IPS-15b (cell line): Measurements from ENCODE around the gene KRT84.

Source experiments
- H3K27me3 ChIP-seq: one replicate; pipeline ENCODE4 v1.6.1; 2013; ENCODE audit warnings: low read length; ENCODE audit not compliant: control insufficient read depth, insufficient read depth
- H3K36me3 ChIP-seq: one replicate; pipeline ENCODE4 v1.6.1; 2013; ENCODE audit warnings: low read length; ENCODE audit not compliant: control insufficient read depth, insufficient read depth
- H3K4me1 ChIP-seq: one replicate; pipeline ENCODE4 v1.6.1; 2013; ENCODE audit warnings: mild to moderate bottlenecking, low read length; ENCODE audit not compliant: control insufficient read depth, insufficient read depth
- H3K4me3 ChIP-seq: one replicate; pipeline ENCODE4 v1.5.1; 2013; ENCODE audit warnings: low read depth, low read length
- H3K9ac ChIP-seq: one replicate; pipeline ENCODE4 v1.6.1; 2013; ENCODE audit warnings: low read depth, mild to moderate bottlenecking, low read length
- H3K9me3 ChIP-seq: one replicate; pipeline ENCODE4 v1.6.1; 2013; ENCODE audit warnings: mild to moderate bottlenecking, low read length; ENCODE audit not compliant: control insufficient read depth, insufficient read depth

Gene KRT84

DNA sequence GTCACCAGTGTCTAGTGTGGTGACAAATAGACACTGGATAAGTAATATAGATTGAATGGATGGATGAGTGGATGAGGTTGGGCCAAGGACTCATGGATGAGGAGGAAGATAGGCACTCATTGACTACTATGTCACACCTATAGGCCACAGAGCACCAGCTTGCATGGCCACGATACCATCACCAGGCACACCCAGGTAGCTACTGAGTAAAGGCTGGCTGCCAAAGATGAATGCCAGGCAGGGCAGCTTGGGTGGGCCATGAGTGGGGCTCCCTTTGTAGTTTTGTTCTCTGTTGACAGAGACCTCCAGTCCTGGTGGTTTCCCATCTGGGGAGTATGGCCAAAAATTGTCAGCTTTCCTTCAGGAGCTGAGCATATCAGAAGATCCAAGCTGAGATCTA, 53.1 kb downstream of the KRT84 start:
- Histone ChIP-seq H3K9me3 (no peaks in the 10 kb centered on the region), H3K4me1 (peaks cover 4% of the 10 kb centered on the region), H3K9ac (no peak overlapping the region), H3K36me3 (no peaks in the 10 kb centered on the region), H3K27me3 (no peaks in the 10 kb centered on the region), H3K4me3 (no peak overlapping the region)

DNA sequence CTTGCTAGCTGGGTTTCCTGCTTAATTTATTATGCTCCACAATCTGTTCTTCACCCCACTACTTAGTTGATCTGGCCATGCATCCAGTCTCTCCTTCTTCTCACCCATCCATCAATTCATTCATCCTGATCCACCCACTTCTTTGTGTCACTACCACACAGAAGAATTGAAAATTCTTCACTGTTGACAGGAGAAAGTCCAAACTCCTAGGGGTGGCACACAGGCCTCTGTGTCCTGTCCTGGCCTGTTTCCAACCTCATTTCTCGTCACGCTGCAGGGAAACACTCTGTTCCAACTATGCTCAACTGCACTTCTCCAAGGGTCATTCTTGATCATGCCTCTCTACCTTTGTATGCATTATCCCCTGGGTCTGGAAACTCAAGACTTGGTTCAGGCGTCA, 53.6 kb downstream of the KRT84 start:
- no peaks in the 10 kb centered on the region for H3K36me3 ChIP-seq
- H3K4me3 ChIP-seq = no peak overlapping the region
- H3K27me3 ChIP-seq = no peaks in the 10 kb centered on the region
- H3K9me3 ChIP-seq = no peaks in the 10 kb centered on the region
- H3K4me1 ChIP-seq = peaks cover 4% of the 10 kb centered on the region
- H3K9ac ChIP-seq = no peak overlapping the region

DNA sequence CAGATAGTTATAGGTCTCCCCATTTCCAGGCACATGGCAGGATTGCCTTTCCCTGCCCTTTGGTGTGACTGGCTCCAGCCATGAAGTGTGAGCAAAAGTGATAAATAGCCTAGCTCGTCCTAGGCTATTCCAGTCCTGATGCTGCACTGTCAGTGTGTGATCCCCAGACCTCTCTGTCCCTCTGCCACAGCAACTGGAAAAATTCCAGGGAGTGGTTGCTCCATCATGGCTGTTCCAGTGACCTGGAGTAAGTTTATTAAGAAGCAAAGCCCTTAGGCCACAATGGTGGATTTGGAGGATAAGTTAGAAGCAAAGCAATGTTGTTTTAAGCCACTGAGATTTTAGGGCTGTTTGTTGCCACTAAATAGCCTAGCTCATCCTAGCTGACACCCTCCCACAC, 54.4 kb downstream of the KRT84 start:
- Histone ChIP-seq H3K9ac (no peak overlapping the region), H3K36me3 (no peaks in the 10 kb centered on the region), H3K27me3 (no peaks in the 10 kb centered on the region), H3K4me1 (peaks cover 4% of the 10 kb centered on the region), H3K4me3 (no peak overlapping the region), H3K9me3 (no peaks in the 10 kb centered on the region)

DNA sequence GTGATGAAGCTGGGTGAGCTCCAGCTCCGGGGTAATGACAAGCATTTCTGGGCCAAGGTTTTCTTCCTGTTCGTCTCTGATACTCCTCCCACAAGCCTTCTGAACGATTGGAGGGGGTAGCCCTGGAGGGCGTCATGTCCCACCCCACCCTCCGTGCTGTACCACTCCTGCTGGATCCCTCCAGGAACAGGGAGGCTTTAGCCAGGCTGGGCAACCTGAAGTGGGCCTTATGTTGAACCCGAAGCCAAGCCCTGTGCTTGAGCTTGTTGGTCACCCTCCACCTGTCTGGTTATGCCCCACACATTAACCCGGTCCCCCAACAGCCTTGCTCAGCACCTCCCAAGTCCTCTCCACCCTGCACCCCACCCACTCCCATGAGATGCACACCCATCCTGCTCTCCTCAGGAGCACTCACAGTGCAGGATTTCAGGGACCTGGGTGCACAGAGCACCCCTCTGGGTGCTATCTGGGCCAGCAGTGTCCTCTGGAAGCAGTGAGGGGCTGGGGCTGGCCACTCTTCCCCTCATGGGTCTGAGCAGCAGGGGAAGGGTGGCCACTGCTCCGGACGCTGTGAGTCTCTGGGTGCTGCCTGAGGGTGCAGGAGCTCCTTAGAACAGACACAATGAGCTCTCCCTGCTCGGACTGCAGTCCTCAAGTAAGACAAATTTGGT, 57.5 kb downstream of the KRT84 start:
- Histone ChIP-seq H3K27me3 (no peaks in the 10 kb centered on the region), H3K9me3 (no peaks in the 10 kb centered on the region), H3K4me3 (no peak overlapping the region), H3K36me3 (no peaks in the 10 kb centered on the region), H3K4me1 (no peaks in the 10 kb centered on the region), H3K9ac (no peak overlapping the region)
